ENCODE measurements around the gene ZNF750.

Gene ZNF750

GRCh38 chr17:82814834-82815233 is 25.0 kb downstream of the ZNF750 start:
- H3K4me3 ChIP-seq (ENCODE audit: low read depth, low read length) = no peak overlapping the region
- no peak for TF ChIP-seq CTCF (IDR thresholded peaks at IDR 0.05; ENCODE audit: low read depth, low read length)

- TF ChIP-seq CTCF (IDR thresholded peaks at IDR 0.05; ENCODE audit: low read depth, low read length) = no peak
- no peak overlapping the region for H3K4me3 ChIP-seq (ENCODE audit: low read depth, low read length)
Measured at GRCh38 chr17:82813299-82814051, 26.3 kb downstream of the ZNF750 start.

GRCh38 chr17:82812601-82813000 is 27.2 kb downstream of the ZNF750 start:
- no peak overlapping the region for H3K4me3 ChIP-seq (ENCODE audit: low read depth, low read length)
- TF ChIP-seq CTCF (IDR thresholded peaks at IDR 0.05; ENCODE audit: low read depth, low read length) = no peak

GRCh38 chr17:82812058-82812457 is 27.8 kb downstream of the ZNF750 start:
- TF ChIP-seq CTCF (IDR thresholded peaks at IDR 0.05; ENCODE audit: low read depth, low read length) = no peak
- no peak overlapping the region for H3K4me3 ChIP-seq (ENCODE audit: low read depth, low read length)

GRCh38 chr17:82810644-82811430 is 29.0 kb downstream of the ZNF750 start:
- no peak for TF ChIP-seq CTCF (IDR thresholded peaks at IDR 0.05; ENCODE audit: low read depth, low read length)
- no peak overlapping the region for H3K4me3 ChIP-seq (ENCODE audit: low read depth, low read length)

- no peak overlapping the region for H3K4me3 ChIP-seq (ENCODE audit: low read depth, low read length)
- no peak for TF ChIP-seq CTCF (IDR thresholded peaks at IDR 0.05; ENCODE audit: low read depth, low read length)
Measured at GRCh38 chr17:82808921-82809905, 30.6 kb downstream of the ZNF750 start.
